OCI-LY7 (cell line): ENCODE results near the gene ESX1.

Experiments used
- CTCF ChIP-seq: fragments of 200-600 bp; sonication (generic); conservative IDR thresholded peaks from 2 replicates; pipeline ENCODE4 v1.5.1; 2014; ENCODE audit warnings: mild to moderate bottlenecking, antibody characterized with exemption, low read length, moderate library complexity, mixed read lengths
- EZH2phosphoT487 ChIP-seq: fragments of 200-600 bp; sonication (generic); IDR thresholded peaks from 2 replicates; pipeline ENCODE4 v1.6.1; 2018; ENCODE audit warnings: low read depth, borderline replicate concordance, mild to moderate bottlenecking, mixed run types, antibody characterized with exemption, low read length, moderate library complexity, mixed read lengths

GRCh38 chrX:104288961-104289360 is 34.2 kb upstream of the ESX1 start:
- no peak for TF ChIP-seq CTCF
- no peak for TF ChIP-seq EZH2phosphoT487
